Peyer's patch (tissue), 4 donors: ENCODE measurements around the gene AGER.

Experiments
- CTCF ChIP-seq, 6 experiments: fragments of 450-650 bp in 4 of 6; fragments of 200-600 bp in 2 of 6; sonication (generic) in 1 of 6; IDR thresholded peaks; one replicate each; pipeline ENCODE4 v1.5.1; 2017 to 2019; ENCODE audit warnings: antibody characterized with exemption in 6 of 6, mild to moderate bottlenecking in 3 of 6, moderate library complexity in 1 of 6
- POLR2A ChIP-seq, 2 donors: fragments of 450-650 bp; IDR thresholded peaks; one replicate each; pipeline ENCODE4 v1.5.1; 2017; ENCODE audit warnings: antibody characterized with exemption in 2 of 2, mild to moderate bottlenecking in 2 of 2, moderate library complexity in 2 of 2

GRCh38 chr6:32216998-32217397 lies 32.9 kb upstream of the AGER start:
- TF ChIP-seq CTCF (IDR thresholded peaks at IDR 0.05) (no peak), POLR2A (IDR thresholded peaks at IDR 0.05) (no peak)
